Measurements from ENCODE around the gene TMEM129.

The TMEM129 gene

DNA sequence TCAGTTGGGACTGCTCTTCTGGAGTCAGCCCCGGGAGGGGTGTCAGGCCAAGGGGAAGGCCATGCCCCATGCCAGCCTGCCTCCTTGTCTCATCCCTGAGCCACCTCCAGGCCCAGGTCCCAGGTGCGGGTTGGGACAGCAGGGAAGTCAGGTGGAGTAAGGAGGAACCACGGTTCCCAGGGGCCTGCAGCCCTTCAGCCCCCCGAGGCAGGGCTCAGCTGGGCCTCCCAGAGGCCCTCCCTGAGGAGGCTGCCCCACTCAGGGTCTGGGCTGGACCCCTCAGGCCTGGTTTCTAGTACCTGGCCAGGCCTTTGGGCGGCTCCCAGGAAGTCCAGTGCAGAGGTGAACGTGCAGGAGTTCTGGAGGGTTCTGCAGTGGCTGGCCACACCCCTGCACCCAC lies 48.6 kb upstream of the TMEM129 start:
- TF ChIP-seq EZH2 (optimal IDR thresholded peaks at IDR 0.05; ENCODE audit: low read depth, low read length) (no peak), CTCF (IDR thresholded peaks at IDR 0.05; ENCODE audit: low read length) (no peak), EZH2phosphoT487 (IDR thresholded peaks at IDR 0.05; ENCODE audit: low read length) (no peak)
- H3K4me2 ChIP-seq (ENCODE audit: low read depth, low read length) = no peak overlapping the region
- no peak overlapping the region for H3K4me3 ChIP-seq (ENCODE audit: low read length)
- no peaks in the 10 kb centered on the region for H3K9me2 ChIP-seq (replicated peaks; ENCODE audit: insufficient read depth, low read length)
- no peaks in the 10 kb centered on the region for H3K9me3 ChIP-seq (replicated peaks; ENCODE audit: insufficient read depth, low read length)
- no peaks in the 10 kb centered on the region for H3F3A ChIP-seq (ENCODE audit: insufficient read depth, low read length)
- H3K9ac ChIP-seq (ENCODE audit: low read length) = no peak overlapping the region
- H4K20me1 ChIP-seq (ENCODE audit: insufficient read depth, low read length) = no peaks in the 10 kb centered on the region; the same call in 1 of the 2 replicates
- H3K4me1 ChIP-seq (ENCODE audit: low read length) = no peaks in the 10 kb centered on the region
- no peaks in the 10 kb centered on the region for H3K36me3 ChIP-seq (replicated peaks; ENCODE audit: insufficient read depth, low read length)
- no peak overlapping the region for H2AFZ ChIP-seq (ENCODE audit: low read length)
- no peak for DNase-seq
- no peaks in the 10 kb centered on the region for H3K79me2 ChIP-seq (ENCODE audit: low read length)
- H3K27ac ChIP-seq (ENCODE audit: low read length) = no peak overlapping the region
- peaks cover 88% of the 10 kb centered on the region for H3K27me3 ChIP-seq (replicated peaks; ENCODE audit: insufficient read depth, low read length)

DNA sequence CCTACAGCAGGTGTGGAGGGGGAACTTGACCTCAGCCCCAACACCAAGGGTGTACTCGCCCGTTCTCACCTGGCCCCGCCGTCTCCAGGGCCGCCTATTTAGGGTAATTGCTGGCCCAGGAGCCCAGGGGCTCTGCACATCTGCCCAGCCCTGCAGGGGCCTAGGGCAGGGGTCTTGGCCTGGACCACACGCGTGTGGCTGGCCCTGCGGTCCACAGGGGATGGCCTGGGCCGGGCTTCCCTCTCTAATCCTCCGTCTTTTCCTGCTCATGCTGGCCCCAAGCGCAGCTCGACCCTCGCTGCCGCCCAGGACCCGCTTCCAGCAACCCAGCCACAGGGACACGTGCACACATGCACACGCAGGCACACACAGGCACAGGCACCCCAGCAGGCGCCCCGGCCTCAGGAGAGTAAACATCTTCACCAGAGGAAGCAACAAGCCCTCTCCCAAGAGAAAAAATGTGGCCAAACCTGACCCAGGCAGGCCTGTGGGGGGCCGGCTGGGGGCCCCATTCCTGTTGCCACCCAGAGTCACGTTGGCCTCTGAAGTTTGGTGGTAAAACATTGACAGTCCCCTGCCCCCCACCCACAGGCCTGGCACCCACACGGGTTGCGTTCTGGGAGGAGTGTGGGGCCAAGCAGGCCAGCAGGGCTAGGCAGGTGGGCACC lies 47.4 kb upstream of the TMEM129 start:
- no peak overlapping the region for H3K27ac ChIP-seq (ENCODE audit: low read length)

DNA sequence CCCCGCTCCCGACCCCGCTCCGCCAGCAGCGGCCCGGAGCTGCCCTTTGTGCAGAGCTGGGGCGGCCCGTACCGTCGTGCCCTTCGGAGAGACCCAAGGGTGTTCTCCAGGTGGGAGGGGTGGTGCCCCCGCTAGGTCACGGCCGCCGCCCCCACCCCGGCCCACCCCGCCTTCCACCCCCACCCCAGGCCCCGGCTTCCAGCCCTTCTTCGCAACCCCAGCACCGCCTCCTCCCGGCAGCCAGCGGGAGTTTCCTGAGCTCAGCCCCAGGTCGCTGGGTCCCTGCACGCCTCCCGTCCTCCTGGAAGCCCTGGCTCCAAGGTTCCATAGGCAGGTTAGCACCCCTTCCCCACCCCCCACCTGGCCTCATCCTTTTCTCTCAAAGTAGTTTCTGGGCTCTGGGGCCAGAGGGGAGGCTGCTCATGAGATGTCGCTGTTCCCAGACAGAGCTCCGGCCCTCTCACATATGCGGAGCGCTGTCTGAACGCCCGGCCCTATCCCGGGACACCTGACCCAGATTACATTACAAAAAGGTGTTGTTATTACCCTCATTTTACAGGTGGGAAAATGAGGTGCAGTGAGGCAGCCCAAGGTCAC lies 46.7 kb upstream of the TMEM129 start:
- peaks cover 83% of the 10 kb centered on the region for H3K27me3 ChIP-seq (replicated peaks; ENCODE audit: insufficient read depth, low read length)
- no peak overlapping the region for H2AFZ ChIP-seq (ENCODE audit: low read length)
- no peaks in the 10 kb centered on the region for H3K9me2 ChIP-seq (replicated peaks; ENCODE audit: insufficient read depth, low read length)
- DNase-seq = peak; percentile 26
- no peaks in the 10 kb centered on the region for H3K4me1 ChIP-seq (ENCODE audit: low read length)
- no peaks in the 10 kb centered on the region for H3K9me3 ChIP-seq (replicated peaks; ENCODE audit: insufficient read depth, low read length)
- H3K27ac ChIP-seq (ENCODE audit: low read length) = no peak overlapping the region
- no peak overlapping the region for H3K4me3 ChIP-seq (ENCODE audit: low read length)
- H3K36me3 ChIP-seq (replicated peaks; ENCODE audit: insufficient read depth, low read length) = no peaks in the 10 kb centered on the region
- H3K9ac ChIP-seq (ENCODE audit: low read length) = no peak overlapping the region
- no peaks in the 10 kb centered on the region; the same call in 1 of the 2 replicates for H4K20me1 ChIP-seq (ENCODE audit: insufficient read depth, low read length)
- H3F3A ChIP-seq (ENCODE audit: insufficient read depth, low read length) = no peaks in the 10 kb centered on the region
- peak; percentile 21 for TF ChIP-seq CTCF (IDR thresholded peaks at IDR 0.05; ENCODE audit: low read length)
- TF ChIP-seq EZH2phosphoT487 (IDR thresholded peaks at IDR 0.05; ENCODE audit: low read length) = no peak
- TF ChIP-seq EZH2 (optimal IDR thresholded peaks at IDR 0.05; ENCODE audit: low read depth, low read length) = no peak
- no peak overlapping the region; the same call in 1 of the 2 replicates for H3K4me2 ChIP-seq (ENCODE audit: low read depth, low read length)
- H3K79me2 ChIP-seq (ENCODE audit: low read length) = no peaks in the 10 kb centered on the region

More for the DNA sequence above, 47.4 kb upstream of the TMEM129 start:
- DNase-seq = no peak
- Histone ChIP-seq H3F3A (ENCODE audit: insufficient read depth, low read length) (no peaks in the 10 kb centered on the region), H3K4me2 (ENCODE audit: low read depth, low read length) (no peak overlapping the region), H2AFZ (ENCODE audit: low read length) (no peak overlapping the region), H3K36me3 (replicated peaks; ENCODE audit: insufficient read depth, low read length) (no peaks in the 10 kb centered on the region), H3K27me3 (replicated peaks; ENCODE audit: insufficient read depth, low read length) (peaks cover 85% of the 10 kb centered on the region), H4K20me1 (ENCODE audit: insufficient read depth, low read length) (no peaks in the 10 kb centered on the region; the same call in 1 of the 2 replicates), H3K79me2 (ENCODE audit: low read length) (no peaks in the 10 kb centered on the region), H3K4me3 (ENCODE audit: low read length) (no peak overlapping the region), H3K9me3 (replicated peaks; ENCODE audit: insufficient read depth, low read length) (no peaks in the 10 kb centered on the region), H3K9ac (ENCODE audit: low read length) (no peak overlapping the region), H3K9me2 (replicated peaks; ENCODE audit: insufficient read depth, low read length) (no peaks in the 10 kb centered on the region), H3K4me1 (ENCODE audit: low read length) (no peaks in the 10 kb centered on the region)
- TF ChIP-seq EZH2phosphoT487 (IDR thresholded peaks at IDR 0.05; ENCODE audit: low read length) (no peak), EZH2 (optimal IDR thresholded peaks at IDR 0.05; ENCODE audit: low read depth, low read length) (no peak), CTCF (IDR thresholded peaks at IDR 0.05; ENCODE audit: low read length) (no peak)
